A549 (cell line): ENCODE measurements around the gene JARID2. TPM values are rescaled to one million over a fixed set of nuclear protein-coding genes. Genes with fewer than 3 reads are reported as not detected.

ENCODE experiments used
- ATAC-seq, 2 experiments: fragments of 200-7000 bp in 1 of 2; fragments of >200 bp in 1 of 2; cut with Nextera tagmentation in 1 of 2; cut with Tn5 transposase in 1 of 2; 3 replicates each; pipeline versions ENCODE4 v1.8.0 to v1.9.1; 2018 to 2020; ENCODE audit warnings: mild to moderate bottlenecking in 1 of 2, moderate library complexity in 1 of 2
- CTCF ChIA-PET: fragments of 300-600 bp; sonication (Branson Sonifier 250); formaldehyde crosslinking; extraction: SDS; loops from one replicate; lab custom pipeline; 2021; ENCODE audit warnings: antibody characterized with exemption, inconsistent platforms; lab: Yijun Ruan, JAX
- POLR2A ChIA-PET: fragments of 350-600 bp; formaldehyde crosslinking; extraction: SDS; loops from one replicate; lab custom pipeline; 2021; ENCODE audit warnings: antibody characterized with exemption, inconsistent platforms; lab: Yijun Ruan, JAX
- DNase-seq, 2 experiments: peaks; one replicate each; pipeline versions ENCODE4 v3.0.0 to v3.0.0-alpha.2; 2011 to 2016; ENCODE audit warnings: low read depth in 1 of 2, low spot score in 1 of 2
- FAIRE-seq: peaks from 2 replicates; lab custom pipeline; 2011; peaks lifted over from hg19 to GRCh38; lab: Jason Lieb, UNC
- H3K27ac ChIP-seq, 2 experiments: fragments of >200 bp; sonication (Bioruptor Twin); formaldehyde crosslinking; 3 replicates each; pipeline ENCODE4 v1.5.1; 2016 to 2017
- H3K4me1 ChIP-seq: fragments of >200 bp; sonication (Bioruptor Twin); formaldehyde crosslinking; 3 replicates; pipeline ENCODE4 v1.6.1; 2016
- H3K4me2 ChIP-seq: fragments of >200 bp; sonication (Bioruptor Twin); formaldehyde crosslinking; 3 replicates; pipeline ENCODE4 v1.6.1; 2016
- H3K4me3 ChIP-seq: fragments of >200 bp; sonication (Bioruptor Twin); formaldehyde crosslinking; 3 replicates; pipeline ENCODE4 v1.5.1; 2016
- H3K9me3 ChIP-seq: fragments of >200 bp; sonication (Bioruptor Twin); formaldehyde crosslinking; 3 replicates; pipeline ENCODE4 v1.6.1; 2016
- BCL3 ChIP-seq: fragments of >200 bp; sonication (Bioruptor Twin); formaldehyde crosslinking; IDR thresholded peaks from 3 replicates; pipeline ENCODE4 v1.6.1; 2016
- BHLHE40 ChIP-seq: IDR thresholded peaks from 2 replicates; pipeline ENCODE4 v1.6.1; 2012; ENCODE audit warnings: low read depth, low read length, inconsistent platforms
- CHD2 ChIP-seq: fragments of 150-350 bp; IDR thresholded peaks from 2 replicates; pipeline ENCODE4 v1.6.1; 2014; ENCODE audit warnings: low read length; ENCODE audit not compliant: partially characterized antibody
- CTCF ChIP-seq: fragments of >200 bp; sonication (Bioruptor Twin); formaldehyde crosslinking; IDR thresholded peaks from 3 replicates; pipeline ENCODE4 v1.5.1; 2016
- EP300 ChIP-seq, 2 experiments: fragments of >200 bp; sonication (Bioruptor Twin); formaldehyde crosslinking; IDR thresholded peaks; 2 replicates in 1 of 2; 3 replicates in 1 of 2; pipeline ENCODE4 v1.6.1; 2016 to 2017
- FOSL2 ChIP-seq, 2 experiments: fragments of 450-650 bp in 1 of 2; fragments of >200 bp in 1 of 2; sonication (Bioruptor Twin) in 1 of 2; formaldehyde crosslinking; IDR thresholded peaks; 2 replicates each; pipeline versions ENCODE4 v1.5.0 to v1.6.1; 2016 to 2020; ENCODE audit warnings: mild to moderate bottlenecking in 1 of 2, moderate library complexity in 1 of 2
- HDAC2 ChIP-seq: fragments of 200-600 bp; sonication (generic); IDR thresholded peaks from 2 replicates; pipeline ENCODE4 v1.6.1; 2016
- HEYL ChIP-seq: fragments of 250-450 bp; sonication (Bioruptor Pico); IDR thresholded peaks from 2 replicates; pipeline ENCODE4 v1.8.0; 2021; ENCODE audit warnings: mild to moderate bottlenecking, moderate library complexity
- HOXB13 ChIP-seq: fragments of 250-450 bp; sonication (Bioruptor Pico); IDR thresholded peaks from 2 replicates; pipeline ENCODE4 v1.5.0; 2020; ENCODE audit warnings: low read depth, mild to moderate bottlenecking, moderate library complexity
- HOXB5 ChIP-seq: fragments of 250-450 bp; sonication (Bioruptor Pico); IDR thresholded peaks from 2 replicates; pipeline ENCODE4 v1.5.0; 2020; ENCODE audit warnings: mild to moderate bottlenecking, moderate library complexity
- MAZ ChIP-seq: fragments of 150-350 bp; IDR thresholded peaks from 2 replicates; pipeline ENCODE4 v1.6.1; 2014; ENCODE audit warnings: antibody characterized with exemption, low read depth, low read length, borderline replicate concordance
- NFE2L2 ChIP-seq: fragments of 150-350 bp; conservative IDR thresholded peaks from 2 replicates; pipeline ENCODE4 v1.6.1; 2014; ENCODE audit warnings: low read length
- NPAS2 ChIP-seq: fragments of 250-450 bp; sonication (Bioruptor Pico); IDR thresholded peaks from 2 replicates; pipeline ENCODE4 v1.8.0; 2022; ENCODE audit warnings: mild to moderate bottlenecking, moderate library complexity, borderline replicate concordance
- NR3C1 ChIP-seq: fragments of >200 bp; sonication (Bioruptor Twin); formaldehyde crosslinking; IDR thresholded peaks from 3 replicates; pipeline ENCODE4 v1.6.1; 2017
- POLR2AphosphoS2 ChIP-seq: conservative IDR thresholded peaks from 2 replicates; pipeline ENCODE4 v1.6.1; 2012; ENCODE audit warnings: low read length, improper control_type of control experiment, inconsistent platforms
- RAD21 ChIP-seq, 2 experiments: fragments of >200 bp in 1 of 2; sonication (Bioruptor Twin) in 1 of 2; formaldehyde crosslinking in 1 of 2; IDR thresholded peaks in 1 of 2; conservative IDR thresholded peaks in 1 of 2; 2 replicates in 1 of 2; 3 replicates in 1 of 2; pipeline ENCODE4 v1.6.1; 2012 to 2018; ENCODE audit warnings: inconsistent platforms in 1 of 2
- RNF2 ChIP-seq: fragments of 200-600 bp; sonication (generic); IDR thresholded peaks from 2 replicates; pipeline ENCODE4 v1.6.1; 2016; ENCODE audit warnings: low read depth, mild to moderate bottlenecking, antibody characterized with exemption, moderate library complexity, borderline replicate concordance
- SMC3 ChIP-seq: fragments of >200 bp; sonication (Bioruptor Twin); formaldehyde crosslinking; IDR thresholded peaks from 3 replicates; pipeline ENCODE4 v1.6.1; 2018; ENCODE audit warnings: inconsistent platforms
- TP53 ChIP-seq: fragments of 250-450 bp; sonication (Bioruptor Pico); IDR thresholded peaks from 2 replicates; pipeline ENCODE4 v1.5.0; 2021; ENCODE audit warnings: mild to moderate bottlenecking, moderate library complexity
- ZC3H11A ChIP-seq: fragments of 450-650 bp; IDR thresholded peaks from 2 replicates; pipeline ENCODE4 v1.6.1; 2014; ENCODE audit warnings: antibody characterized with exemption, mild to moderate bottlenecking
- ZFP36 ChIP-seq: fragments of 450-650 bp; IDR thresholded peaks from 2 replicates; pipeline ENCODE4 v1.6.1; 2014; ENCODE audit warnings: borderline replicate concordance; ENCODE audit not compliant: partially characterized antibody
- WGBS: methylation state at CpG from one replicate; pipeline ENCODE4 v1.1.6; 2017; ENCODE audit errors: missing lambda C conversion rate; 5-methylcytosine and 5-hydroxymethylcytosine counted together
- polyA plus RNA-seq, 4 experiments: library from polyadenylated mRNA; depleted of rRNA in 3 of 4; stranded (reverse); fragments of >200 nt; fragmentation: RNase III in 1 of 4; extraction: RNeasy Plus Mini Kit Qiagen cat#74134 plus additional on column Dnase treatment in 1 of 4; gene quantifications; 2 replicates in 3 of 4; 3 replicates in 1 of 4; pipeline ENCODE4 v1.2.3, GENCODE V29; 2011 to 2017
- TF ChIP-seq, protein P1 (sequence below): fragments of 200-600 bp; sonication (generic); IDR thresholded peaks from 2 replicates; pipeline ENCODE4 v1.6.1; 2016; ENCODE audit warnings: antibody characterized with exemption, mild to moderate bottlenecking, moderate library complexity

Gene JARID2
- polyA plus RNA-seq, 2 of the 4 experiments (the other 2 are of a cell fraction), result 7.8 to 8.3 TPM

DNA sequence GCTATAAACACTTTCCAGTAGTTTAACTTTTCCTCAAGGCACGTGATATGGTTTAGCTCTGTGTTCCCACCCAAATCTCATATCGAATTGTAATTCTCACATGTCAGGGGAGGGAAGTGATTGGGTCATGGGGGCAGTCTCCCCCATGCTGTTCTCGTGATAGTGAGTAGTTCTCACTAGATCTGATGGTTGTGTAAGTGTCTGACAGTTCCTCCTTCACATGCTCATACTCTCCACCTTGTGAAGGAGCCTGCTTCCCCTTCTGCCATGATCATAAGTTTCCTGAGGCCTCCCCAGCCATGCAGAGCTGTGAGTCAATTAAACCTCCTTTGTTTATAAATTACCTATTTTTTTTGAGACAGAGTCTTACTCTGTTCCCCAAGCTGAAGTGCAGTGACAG is 289.1 kb downstream of the JARID2 start:
- ATAC-seq (no peak), DNase-seq (no peak), FAIRE-seq (no peak)
- Histone ChIP-seq H3K27ac (no peak overlapping the region), H3K4me2 (no peak overlapping the region), H3K4me1 (no peaks in the 10 kb centered on the region), H3K9me3 (no peaks in the 10 kb centered on the region), H3K4me3 (no peak overlapping the region)
- POLR2A ChIA-PET, result no interaction called here
- 81% methylated on average over 3 of the region's 3 CpGs for WGBS
- TF ChIP-seq BHLHE40 (no peak), SMC3 (no peak), HEYL (CRISPR knock-in tag) (no peak), RAD21 (conservative IDR thresholded peaks at IDR 0.05 in 1 of 2, IDR thresholded peaks at IDR 0.05 in 1 of 2) (no peak), TP53 (CRISPR knock-in tag) (no peak), MAZ (no peak), CTCF (no peak), EP300 (IDR thresholded peaks at IDR 0.05) (no peak), CHD2 (no peak), NR3C1 (no peak), HDAC2 (no peak), NFE2L2 (no peak), HOXB5 (CRISPR knock-in tag) (no peak), HOXB13 (CRISPR knock-in tag) (no peak), ZC3H11A (no peak), FOSL2 (IDR thresholded peaks at IDR 0.05) (no peak), FOSL2 (CRISPR knock-in tag; IDR thresholded peaks at IDR 0.05) (no peak), RNF2 (no peak), NPAS2 (CRISPR knock-in tag) (no peak), POLR2AphosphoS2 (no peak)
- TF ChIP-seq, protein P1, sequence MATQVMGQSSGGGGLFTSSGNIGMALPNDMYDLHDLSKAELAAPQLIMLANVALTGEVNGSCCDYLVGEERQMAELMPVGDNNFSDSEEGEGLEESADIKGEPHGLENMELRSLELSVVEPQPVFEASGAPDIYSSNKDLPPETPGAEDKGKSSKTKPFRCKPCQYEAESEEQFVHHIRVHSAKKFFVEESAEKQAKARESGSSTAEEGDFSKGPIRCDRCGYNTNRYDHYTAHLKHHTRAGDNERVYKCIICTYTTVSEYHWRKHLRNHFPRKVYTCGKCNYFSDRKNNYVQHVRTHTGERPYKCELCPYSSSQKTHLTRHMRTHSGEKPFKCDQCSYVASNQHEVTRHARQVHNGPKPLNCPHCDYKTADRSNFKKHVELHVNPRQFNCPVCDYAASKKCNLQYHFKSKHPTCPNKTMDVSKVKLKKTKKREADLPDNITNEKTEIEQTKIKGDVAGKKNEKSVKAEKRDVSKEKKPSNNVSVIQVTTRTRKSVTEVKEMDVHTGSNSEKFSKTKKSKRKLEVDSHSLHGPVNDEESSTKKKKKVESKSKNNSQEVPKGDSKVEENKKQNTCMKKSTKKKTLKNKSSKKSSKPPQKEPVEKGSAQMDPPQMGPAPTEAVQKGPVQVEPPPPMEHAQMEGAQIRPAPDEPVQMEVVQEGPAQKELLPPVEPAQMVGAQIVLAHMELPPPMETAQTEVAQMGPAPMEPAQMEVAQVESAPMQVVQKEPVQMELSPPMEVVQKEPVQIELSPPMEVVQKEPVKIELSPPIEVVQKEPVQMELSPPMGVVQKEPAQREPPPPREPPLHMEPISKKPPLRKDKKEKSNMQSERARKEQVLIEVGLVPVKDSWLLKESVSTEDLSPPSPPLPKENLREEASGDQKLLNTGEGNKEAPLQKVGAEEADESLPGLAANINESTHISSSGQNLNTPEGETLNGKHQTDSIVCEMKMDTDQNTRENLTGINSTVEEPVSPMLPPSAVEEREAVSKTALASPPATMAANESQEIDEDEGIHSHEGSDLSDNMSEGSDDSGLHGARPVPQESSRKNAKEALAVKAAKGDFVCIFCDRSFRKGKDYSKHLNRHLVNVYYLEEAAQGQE, result no peak
- CTCF ChIA-PET, result interaction anchor here (1.3 kb wide), 1 partner anchor 88 kb away, joined by 4 read pairs; no protein-coding TSS in a partner anchor

- no peak for ATAC-seq
- no peak for FAIRE-seq
- ChIA-PET CTCF (interaction anchor here (1.3 kb wide), 1 partner anchor 88 kb away, joined by 4 read pairs; no protein-coding TSS in a partner anchor), POLR2A (no interaction called here)
- Histone ChIP-seq H3K4me1 (no peaks in the 10 kb centered on the region), H3K9me3 (no peaks in the 10 kb centered on the region), H3K4me2 (no peak overlapping the region), H3K4me3 (no peak overlapping the region), H3K27ac (no peak overlapping the region)
- no peak for DNase-seq
- TF ChIP-seq BCL3 (no peak), ZFP36 (no peak), HEYL (CRISPR knock-in tag) (no peak)
- 95% methylated on average over 3 of the region's 3 CpGs for WGBS
These were observed 289.8 kb downstream of the JARID2 start for GRCh38 chr6:15535495-15536197.
